Activated CD8-positive, alpha-beta memory T cell treated with anti-CD3 and anti-CD28 coated beads, Interleukin-2, amount 50 U/mL, for 1 hour (primary cell): ENCODE data around the gene BRPF3.

ENCODE experiments used
- DNase-seq: peaks from one replicate; pipeline ENCODE4 v3.0.0-alpha.2; 2020; ENCODE audit errors: extremely low read depth

The BRPF3 gene

DNA sequence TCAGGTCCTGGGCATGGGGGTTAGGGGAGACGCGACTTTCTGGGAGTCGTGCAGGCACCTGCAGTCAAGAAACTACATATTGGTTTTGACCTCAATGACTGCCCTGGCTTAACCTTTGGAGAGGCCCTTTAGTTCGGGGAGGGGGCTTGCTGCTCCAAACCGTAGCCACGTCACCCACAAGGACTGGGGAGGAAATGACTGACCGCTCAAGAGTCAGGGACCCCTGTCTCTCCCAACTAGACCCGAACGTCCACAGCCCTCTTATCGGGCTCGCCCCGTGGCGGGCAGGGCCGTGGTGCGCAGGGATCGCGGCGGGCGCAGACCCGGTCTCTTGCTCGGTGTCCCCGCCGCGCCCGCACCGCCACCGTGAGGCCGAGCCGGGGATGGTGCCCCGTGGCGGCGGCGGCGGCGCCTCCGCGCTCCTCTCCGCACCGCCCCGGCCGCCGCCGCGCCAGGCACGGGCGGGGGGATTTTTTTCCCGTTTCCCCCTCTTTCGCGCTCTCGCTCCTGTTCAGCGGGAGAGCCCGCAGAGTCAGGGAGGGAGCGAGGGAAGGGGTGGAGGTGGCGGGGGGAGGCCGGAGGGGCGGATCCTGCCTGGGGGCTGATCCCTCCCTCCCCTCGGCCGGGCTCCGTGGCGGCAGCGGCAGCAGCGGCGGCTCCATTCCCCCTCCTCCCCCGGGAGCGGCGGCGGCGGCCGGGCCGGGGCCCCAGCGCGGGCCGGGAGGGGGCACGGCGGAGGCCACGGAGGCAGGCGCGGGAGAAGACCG, at the start of gene BRPF3:
BRPF3 (plus strand) TSS at position 632 of the 767 bp plus-strand sequence. CDS start 3,579 bp downstream, outside the sequence.
- DNase-seq, result peak; percentile 27

DNA sequence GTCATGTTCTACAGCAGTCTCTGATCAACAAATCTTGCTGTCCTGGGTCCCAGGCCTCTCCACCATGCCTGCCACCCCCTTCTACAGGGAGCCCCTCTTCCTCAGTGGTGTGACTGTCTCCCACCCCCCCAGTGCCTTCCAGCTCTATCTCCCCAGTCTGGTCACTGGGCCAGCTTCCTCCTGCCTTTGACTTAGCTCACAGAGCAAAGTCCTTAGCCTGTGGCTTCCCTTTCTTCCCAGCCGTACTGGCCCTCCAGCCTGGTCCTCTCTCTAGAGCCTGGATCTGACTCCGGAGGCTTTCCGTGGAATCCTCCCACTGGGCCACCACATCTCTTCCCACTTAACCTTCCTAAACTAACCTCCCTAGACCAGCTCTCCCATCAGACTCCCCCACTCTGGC, 49.2 kb upstream of the BRPF3 start:
- DNase-seq, result no peak

DNA sequence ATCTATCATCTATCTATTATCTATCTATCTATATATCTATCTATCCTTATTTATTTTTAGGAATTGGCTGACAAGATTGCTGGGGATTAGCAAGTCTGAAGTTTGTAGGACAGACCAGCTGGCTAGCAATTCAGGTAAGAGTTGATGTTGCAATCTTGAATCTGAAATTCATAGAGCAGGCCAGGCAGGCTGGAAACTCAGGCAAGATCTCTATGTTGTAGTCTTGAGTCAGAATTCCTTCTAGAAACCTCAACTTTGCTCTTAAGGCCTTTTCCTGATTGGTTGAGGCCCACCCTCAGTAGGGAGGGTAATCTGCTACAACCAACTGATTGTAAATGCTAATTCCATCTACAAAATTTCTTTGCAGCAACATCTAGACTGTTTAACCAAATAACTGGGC, 47.1 kb upstream of the BRPF3 start:
- DNase-seq, result no peak

DNA sequence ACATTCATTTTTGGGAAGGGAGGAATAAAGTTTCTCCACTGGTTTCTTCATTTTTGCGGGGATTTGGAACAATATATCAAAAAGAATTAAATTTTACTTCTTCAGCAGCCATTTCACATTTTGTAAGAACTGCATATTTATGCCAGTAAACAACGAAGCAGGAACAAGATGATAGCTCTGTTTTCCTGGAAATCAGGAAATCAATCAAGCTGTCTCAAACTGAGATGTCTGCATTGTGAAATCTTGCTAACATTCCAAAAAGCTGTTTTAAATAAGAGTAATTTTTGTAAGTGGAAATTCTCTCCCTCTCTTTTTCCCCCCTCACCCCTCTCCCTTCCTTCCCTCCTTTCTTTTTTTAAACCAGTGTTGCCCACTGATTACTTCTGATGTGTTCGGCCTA, 46.3 kb upstream of the BRPF3 start:
- no peak for DNase-seq

DNA sequence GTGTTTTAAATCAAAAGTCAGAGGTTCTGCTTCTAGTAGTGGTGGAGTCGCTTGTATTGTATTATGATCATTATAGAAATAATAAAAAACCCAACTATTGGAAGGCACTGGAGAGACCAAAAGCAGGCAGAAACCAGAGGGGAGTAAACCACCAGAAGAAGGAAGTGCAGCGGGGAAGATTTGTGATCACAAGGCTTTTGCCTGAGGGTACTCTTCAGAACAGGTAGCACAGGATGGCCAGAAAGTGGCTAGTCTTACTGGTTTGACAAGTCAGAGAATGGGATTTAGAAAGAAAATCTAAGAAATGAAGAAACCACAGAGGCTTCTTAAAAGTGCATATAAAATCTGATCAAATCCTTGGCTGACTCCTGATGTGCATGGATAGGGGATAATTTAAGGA, 42.3 kb upstream of the BRPF3 start:
- DNase-seq, result no peak

DNA sequence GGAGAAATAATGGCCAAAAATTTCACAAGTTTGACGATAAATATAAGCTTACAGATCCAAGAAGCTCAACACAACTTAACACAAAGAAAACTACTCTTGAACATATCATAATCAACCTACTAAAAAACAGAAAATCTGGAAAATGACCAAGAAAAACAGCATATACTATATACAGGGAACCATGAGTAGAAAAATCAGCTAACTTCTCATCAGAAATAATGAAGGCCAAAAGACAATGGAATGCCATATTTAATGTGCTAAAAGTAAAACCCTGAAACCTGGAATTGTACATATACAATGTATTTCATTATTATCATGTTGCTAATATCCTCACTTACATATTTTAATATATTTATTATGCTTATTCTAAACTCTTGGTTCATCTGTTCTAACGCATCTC, 40.9 kb upstream of the BRPF3 start:
- DNase-seq, result no peak

DNA sequence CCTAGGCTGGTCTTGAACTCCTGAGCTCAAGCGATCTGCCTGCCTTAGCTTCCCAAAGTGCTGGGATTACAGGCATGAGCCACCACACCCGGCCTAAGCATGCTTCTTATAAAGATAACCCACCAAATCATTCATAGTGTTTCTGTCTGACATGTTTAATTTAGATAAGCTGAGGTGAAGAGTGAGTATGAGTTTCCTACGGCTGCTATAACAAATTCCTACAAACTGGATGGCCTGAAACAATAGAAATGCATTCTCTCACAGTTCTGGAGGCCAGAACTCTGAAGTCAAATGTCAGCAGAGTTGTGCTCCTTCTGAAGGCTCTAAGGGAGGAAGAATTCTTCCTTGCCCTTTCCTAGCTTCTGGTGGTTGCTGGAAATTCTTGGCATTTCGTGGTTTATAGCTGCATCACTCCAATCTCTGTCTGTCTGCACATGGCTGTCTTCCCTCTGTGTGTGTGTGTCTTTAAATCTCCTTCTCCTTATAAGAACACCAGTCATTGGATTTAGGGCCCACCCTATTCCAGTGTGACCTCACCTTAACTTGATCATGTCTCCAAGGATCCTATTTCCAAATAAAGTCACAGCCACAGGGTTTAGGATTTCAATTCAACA, 36.3 kb upstream of the BRPF3 start:
- DNase-seq, result no peak

DNA sequence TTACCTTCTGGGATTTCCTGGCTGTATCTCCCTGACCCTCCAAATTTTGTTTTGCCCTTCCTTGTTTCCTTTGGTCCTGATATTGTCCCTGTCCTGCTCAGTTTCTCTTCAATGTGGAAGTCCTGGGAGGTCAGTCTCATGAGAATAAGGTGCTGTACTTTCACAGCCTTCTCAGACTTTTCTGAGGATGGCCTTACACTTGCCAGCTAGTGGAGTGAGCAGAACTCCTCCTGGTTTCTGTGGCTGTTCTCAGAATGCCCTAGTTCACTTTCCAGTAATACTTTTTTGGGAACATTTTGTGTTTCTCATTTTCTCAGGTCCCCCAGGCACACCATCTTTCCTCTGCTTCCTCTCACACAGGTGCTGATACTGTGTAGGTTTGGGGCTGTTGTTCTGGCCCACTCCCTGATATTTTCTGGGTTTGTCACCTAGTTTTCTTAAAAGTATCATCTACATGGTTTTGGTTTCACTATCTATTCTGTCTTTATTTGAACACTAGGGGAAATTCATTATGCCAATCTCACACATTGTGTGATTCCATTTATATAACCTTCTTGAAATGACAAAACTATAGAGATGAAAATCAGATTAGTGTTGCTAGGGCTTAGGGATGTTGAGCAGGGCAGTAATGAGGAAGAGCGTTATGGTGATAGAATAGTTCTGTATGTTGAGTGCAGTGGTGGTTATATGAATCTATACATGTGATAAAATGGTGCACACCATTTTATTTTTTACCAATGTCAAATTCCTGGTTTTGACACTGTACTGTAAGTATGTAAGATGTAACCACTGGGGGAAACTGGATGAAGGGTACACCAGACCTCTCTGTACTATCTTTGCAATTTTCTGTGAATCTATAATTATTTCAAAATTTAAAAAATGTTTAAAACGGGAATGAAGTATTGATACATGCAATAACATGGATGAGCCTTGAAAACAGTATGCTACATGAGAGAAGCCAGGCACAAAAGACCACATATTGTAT, 27.2 kb upstream of the BRPF3 start:
- no peak for DNase-seq

DNA sequence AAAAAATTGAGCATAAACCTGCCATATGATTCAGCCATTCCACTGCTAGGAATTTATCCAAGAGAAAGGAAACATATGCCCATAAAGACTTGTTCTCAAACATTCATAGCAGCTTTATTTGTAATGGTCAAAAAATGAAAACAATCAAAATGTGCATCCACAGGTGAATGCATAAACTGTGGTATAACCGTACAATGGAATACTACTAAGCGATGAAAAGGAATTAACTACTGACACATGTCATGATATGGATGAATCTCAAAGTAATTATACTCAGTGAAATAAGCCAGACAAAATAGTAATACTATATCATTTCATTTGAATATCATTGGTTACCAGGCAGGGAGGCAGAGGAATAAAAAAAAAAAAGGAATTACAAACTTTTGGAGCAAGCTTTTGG, 25.8 kb upstream of the BRPF3 start:
- DNase-seq, result no peak

DNA sequence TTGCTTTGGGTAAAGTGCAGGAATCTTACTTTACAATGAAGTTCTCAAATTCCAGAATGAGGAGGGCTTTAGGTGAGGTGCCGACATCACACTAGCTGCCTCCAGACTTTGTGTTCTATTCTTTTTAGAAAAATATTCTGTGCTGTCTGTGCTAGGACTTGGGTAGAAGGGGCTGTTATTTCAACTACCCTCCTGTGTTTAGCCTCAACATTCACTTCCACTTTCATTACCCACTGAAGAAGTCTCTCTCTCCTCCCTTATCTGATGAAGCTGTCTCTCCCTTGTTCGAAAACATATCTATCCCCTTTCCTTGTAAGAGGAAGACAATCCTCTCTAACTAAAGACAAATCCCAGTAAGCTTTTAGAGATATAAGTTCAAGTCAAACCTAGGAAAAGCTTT, 25.0 kb upstream of the BRPF3 start:
- DNase-seq, result no peak

DNA sequence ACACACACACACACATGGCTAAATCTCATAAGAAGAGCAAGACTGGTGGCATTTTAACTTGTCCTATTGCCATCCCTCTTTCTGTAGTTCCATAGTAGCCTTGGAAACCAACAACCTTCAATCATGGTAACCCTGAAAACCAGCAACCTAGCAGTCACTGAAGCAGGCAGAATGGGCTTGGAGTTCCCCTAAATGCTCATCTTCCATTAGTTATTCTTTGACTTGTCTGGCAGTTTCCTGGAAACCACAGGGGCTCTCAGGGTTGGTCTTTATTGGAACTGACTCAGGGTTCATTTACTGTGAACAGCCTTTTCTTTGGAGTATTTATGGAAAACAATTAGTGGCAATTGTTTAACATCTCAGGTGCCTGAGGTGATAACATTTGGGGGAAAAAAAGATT, 19.4 kb upstream of the BRPF3 start:
- DNase-seq, result no peak

DNA sequence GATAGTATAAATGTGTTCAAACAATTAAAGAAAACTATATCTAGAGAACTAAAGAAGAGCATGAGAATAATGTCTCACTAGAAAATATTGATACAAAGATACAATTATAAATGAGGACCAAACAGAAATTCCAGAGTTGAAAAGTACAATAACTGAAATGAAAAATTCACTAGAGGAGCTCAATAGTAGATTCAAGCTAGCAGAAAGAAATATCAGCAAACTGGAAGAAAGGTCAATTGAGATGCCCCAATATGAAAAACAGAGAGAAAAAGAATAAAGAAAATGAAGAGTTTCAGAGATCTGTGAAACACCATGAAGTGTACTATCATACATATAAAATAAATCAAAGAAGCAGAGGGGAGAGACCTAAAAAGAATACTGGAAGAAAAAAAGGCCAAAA, 18.0 kb upstream of the BRPF3 start:
- no peak for DNase-seq

DNA sequence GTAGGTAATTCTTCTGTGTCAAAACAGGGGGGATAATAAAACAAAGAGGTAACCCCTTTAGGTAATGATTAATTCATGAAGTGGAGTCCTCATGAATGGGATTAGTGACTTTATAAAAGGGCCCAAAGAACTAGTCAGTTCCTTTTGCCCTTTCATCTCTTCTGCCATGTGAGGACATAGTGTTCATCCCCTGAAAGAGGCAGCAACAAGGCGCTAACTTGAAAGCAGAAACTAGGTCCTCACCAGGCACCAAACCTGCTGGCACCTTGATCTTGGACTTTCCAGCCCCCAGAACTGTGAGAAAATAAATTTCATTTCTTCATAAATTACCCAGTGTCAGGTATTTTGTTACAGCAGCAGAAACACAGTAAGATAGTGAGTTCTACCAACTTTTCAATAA, 16.4 kb upstream of the BRPF3 start:
- no peak for DNase-seq

DNA sequence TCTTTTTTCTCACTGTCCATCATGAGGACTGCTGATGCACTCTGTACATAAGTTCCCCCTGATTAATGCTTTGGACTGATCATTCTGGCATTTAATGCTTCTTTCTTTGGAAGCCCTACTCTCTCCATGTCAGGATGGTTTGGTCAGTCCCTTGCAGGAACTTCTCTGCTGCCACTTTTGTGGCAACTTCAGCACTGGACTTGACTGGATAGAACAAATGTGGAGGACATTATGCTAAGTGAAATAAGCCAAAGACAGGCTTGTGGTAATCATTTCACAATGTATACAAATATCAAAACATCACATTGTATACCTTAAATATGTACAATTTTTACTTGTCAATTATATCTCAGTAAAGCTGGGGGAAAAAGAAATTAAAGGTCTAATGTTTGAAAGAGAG, 12.2 kb upstream of the BRPF3 start:
- no peak for DNase-seq

DNA sequence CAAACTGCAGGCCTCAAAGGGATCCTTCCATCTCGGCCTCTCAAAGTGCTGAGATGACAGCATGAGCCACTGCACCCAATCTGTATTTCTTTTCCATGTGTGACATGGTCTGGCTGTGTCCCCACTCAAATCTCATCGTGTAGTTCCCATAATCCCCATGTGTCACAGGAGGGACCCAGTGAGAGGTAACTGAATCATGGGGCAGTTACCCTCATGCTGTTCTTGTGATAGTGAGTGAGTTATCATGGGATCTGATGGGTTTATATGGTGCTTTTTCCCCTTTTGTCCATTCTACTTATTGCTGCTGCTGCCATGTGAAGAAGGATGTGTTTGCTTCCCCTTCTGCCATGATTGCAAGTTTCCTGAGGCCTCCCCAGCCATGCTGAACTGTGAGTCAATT, 10.3 kb upstream of the BRPF3 start:
- no peak for DNase-seq

DNA sequence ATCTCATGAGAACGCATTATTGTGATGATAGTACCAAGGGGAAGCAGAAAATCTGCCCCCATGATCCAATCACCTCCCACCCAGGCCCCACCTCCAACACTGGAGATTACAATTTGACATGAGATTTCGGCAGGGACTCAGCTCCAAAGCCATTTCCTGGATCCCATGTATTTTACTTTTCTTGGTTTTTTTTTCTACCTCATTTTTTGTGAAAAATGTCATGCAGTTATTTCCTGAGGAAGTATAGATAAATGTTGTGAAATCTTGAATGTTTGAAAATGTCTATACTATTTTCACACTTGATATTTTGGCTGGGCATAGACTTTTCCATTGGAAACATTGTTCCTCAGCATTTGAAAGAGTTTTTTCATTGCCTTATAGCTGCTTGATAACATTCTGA, 9.1 kb upstream of the BRPF3 start:
- no peak for DNase-seq

DNA sequence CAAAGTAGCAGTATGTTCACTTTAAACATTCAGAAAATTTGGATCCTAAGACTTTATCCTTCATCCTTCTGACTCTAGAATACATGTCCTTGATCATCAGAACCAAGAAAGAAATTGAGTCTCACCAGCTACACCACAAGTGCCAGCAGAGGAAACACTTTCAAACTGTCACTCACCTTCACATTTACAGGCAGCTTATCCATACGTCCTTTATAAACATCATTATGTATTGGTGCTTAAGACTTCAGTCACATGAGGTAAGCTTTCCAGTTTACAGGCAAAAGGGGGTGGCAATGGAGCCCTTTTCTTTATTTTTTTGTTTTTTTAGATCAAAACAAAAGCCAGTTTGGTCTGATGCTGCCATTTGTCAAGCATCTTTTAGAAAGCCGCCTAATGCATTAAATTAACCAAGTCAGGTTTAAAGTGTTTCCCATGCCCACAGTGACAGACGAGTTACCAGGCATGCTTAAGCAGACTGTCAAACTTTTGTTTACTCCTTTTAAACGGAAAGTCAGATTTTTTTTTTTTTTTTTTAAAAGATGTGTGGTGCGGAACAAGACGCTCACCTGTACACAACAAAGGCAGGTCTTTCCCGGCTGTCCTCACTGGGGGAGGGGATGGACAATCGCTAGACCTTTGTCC, 952 bp upstream of the BRPF3 start:
- DNase-seq, result no peak

DNA sequence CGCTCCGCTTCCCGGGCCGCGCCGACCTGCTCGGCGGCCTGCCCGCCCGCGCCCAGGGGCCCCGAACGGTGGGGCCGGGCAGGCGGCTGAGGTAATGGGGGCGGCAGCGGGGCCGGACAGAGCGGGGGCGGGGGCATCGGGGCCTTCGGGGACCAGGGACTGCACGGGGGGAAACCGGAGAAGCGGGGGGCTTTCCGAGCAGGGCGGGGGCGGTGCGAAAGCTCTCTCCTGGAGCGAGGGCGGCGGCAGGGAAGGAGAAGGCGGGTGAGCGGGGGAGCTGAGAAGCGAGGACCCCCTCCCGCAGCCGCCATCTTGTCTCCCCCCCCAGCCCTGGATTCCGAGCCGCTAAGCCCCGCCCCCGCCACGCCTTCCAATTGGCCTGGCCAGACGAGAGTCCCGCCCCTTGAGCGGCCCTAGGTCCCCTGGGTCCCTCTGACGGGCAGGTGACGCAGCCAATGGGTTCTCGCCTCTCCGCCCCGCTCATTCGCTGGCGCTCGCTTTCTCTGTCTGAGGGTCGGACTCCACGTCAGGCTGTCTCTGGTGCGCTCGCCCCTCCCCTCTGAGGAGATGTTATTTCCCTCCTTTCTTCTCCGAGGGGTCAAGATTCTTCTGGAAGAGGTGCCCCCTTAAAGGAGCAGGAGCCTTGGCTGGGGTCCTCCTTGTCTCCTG, 470 bp downstream of the BRPF3 start:
- peak; percentile 99 for DNase-seq

DNA sequence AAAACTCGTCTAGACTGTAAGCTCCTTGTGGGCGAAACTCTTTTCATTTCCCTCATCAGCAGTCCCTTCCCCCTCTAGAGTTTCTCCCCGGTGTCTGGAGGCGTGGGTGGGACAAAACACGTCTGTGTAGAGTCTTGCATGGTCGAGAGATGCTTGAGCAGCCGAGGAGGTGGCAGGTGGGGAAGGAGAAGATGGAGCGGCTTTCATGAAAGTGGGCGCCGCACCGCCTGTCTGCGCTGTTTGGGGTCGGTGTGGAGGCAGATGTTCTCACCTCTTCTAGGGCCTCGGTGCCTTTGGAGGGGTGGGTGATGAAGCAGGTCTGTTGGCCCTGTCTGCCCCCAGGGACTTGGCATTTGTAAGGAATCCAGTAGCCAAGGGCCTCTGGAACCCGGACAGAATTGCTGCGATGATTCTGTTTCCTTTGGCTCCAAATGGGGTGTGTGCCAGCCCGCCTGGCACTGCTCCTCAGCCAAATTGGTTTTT, 1.2 kb downstream of the BRPF3 start:
- no peak for DNase-seq

DNA sequence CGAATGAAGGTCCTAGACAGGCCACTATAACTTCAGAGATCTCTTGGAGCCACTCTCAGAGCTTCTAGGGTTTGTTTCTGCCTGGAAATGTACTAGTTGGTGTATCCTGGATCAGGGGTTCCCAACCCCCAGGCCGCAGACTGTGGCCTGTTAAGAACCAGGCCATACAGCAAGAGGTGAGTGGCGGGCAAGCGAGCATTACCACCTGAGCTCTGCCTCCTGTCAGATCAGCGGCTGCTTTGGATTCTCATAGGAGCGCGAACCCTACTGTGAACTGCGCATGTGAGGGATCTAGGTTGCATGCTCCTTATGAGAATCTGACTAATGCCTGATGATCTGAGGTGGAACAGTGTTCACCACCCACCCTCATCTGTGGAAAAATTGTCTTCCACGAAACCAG, 2.4 kb downstream of the BRPF3 start:
- no peak for DNase-seq

DNA sequence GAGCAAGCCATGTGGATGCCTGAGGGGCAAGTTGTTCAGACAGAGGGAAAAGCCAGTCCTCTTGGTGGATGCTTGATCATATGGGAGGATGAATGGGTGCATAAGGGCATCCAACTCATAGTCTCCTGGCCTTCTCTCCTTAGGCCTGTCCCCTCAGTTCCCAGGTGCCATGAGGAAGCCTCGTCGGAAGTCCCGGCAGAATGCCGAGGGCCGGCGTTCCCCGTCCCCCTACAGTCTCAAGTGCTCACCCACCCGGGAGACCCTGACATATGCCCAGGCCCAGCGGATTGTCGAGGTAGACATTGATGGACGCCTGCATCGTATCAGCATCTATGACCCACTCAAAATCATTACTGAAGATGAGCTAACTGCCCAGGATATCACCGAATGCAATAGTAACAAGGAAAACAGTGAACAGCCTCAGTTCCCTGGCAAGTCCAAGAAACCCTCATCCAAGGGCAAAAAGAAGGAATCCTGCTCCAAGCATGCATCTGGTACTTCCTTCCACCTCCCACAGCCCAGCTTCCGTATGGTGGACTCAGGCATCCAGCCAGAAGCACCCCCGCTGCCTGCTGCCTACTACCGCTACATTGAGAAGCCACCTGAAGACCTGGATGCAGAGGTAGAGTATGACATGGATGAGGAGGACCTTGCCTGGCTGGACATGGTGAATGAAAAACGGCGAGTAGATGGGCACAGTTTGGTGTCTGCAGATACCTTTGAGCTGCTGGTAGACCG, 3.8 kb downstream of the BRPF3 start:
- no peak for DNase-seq
